ENCODE measurements around the gene ACR. TPM values are rescaled to one million over a fixed set of nuclear protein-coding genes. Genes with fewer than 3 reads are reported as not detected.

ACR gene
- total and polyA plus RNA-seq, 2 of the 13 experiments (the other 11 are each of a cell fraction or from before 2014, with no cell fraction given), result 0.15 TPM; not detected in 1

GRCh38 chr22:50699001-50699755 lies 38.8 kb upstream of the ACR start (continued):
- no peak for TF ChIP-seq ZNF510 (CRISPR knock-in tag; IDR thresholded peaks at IDR 0.05; ENCODE audit: low read depth)
- no peak for TF ChIP-seq ZNF333 (CRISPR knock-in tag; IDR thresholded peaks at IDR 0.05; ENCODE audit: borderline replicate concordance)
- no peak for TF ChIP-seq ZBTB49 (CRISPR knock-in tag; IDR thresholded peaks at IDR 0.05; ENCODE audit: borderline replicate concordance)
- no peak for TF ChIP-seq IKZF1 (IDR thresholded peaks at IDR 0.05)
- TF ChIP-seq ATF7-NPFF (CRISPR knock-in tag; IDR thresholded peaks at IDR 0.05; ENCODE audit: low read depth), result peak; percentile 26; the same call in 1 of the 2 replicates
- TF ChIP-seq ZSCAN25 (CRISPR knock-in tag; IDR thresholded peaks at IDR 0.05), result peak; percentile 15; the same call in 1 of the 2 replicates
- no peak for TF ChIP-seq ZNF33B (CRISPR knock-in tag; IDR thresholded peaks at IDR 0.05)

- in situ Hi-C loops (cut with HindIII; ENCODE audit: extremely low pct_ligation_motif_present, low pct_unique_long_range_greater_than_20kb), result loop anchor here (5.0 kb wide), 2 partner anchors 73 to 118 kb away; partner anchors contain the start of genes ARSA and CHKB
- Histone ChIP-seq H4K20me1 (ENCODE audit: insufficient read depth, low read length) (no peaks in the 10 kb centered on the region), H3K4me3 (replicated peaks in 1 of 3; ENCODE audit: insufficient read depth in 1 of 3, low read depth in 2 of 3, low read length in 3 of 3) (peak overlapping the region; percentile 36 to 89 (median 49); a peak in 5 of 6 replicates), H3K9ac (ENCODE audit: insufficient read depth, low read depth, low read length) (peak overlapping the region; percentile 84), H3K79me2 (ENCODE audit: insufficient read depth, low read length) (peaks cover 39% of the 10 kb centered on the region), H2AFZ (ENCODE audit: low read length) (no peak overlapping the region), H3K27ac (ENCODE audit: extremely low read length, insufficient read depth, low read length) (peak overlapping the region; percentile 94), H3K27me3 (ENCODE audit: control insufficient read depth in 1 of 2, insufficient read depth in 2 of 2, low read length in 2 of 2) (no peaks in the 10 kb centered on the region), H3K9me3 (ENCODE audit: low read length) (no peaks in the 10 kb centered on the region), H3K4me1 (ENCODE audit: insufficient read depth, low read length) (peaks cover 48% of the 10 kb centered on the region), H3K4me2 (ENCODE audit: low read depth, low read length) (peak overlapping the region; percentile 93), H3K36me3 (replicated peaks in 1 of 2; ENCODE audit: control insufficient read depth in 1 of 2, insufficient read depth in 2 of 2, low read length in 2 of 2) (peaks cover 8 to 23% of the 10 kb centered on the region in 2 experiments)
- intact Hi-C loops (cut with micrococcal nuclease; ENCODE audit: unreplicated experiment), result loop anchor here (2.0 kb wide), 1 partner anchor 79 kb away; no protein-coding TSS in a partner anchor
- ATAC-seq (peak; percentile 69), DNase-seq (ENCODE audit: low spot score) (peak; percentile 60), FAIRE-seq (peak; percentile 81)
- CTCF ChIA-PET (ENCODE audit: low intra/inter-chr PET ratio, low total read pairs), result interaction anchor here (0.9 to 1.5 kb wide), 3 partner anchors 72 to 124 kb away, joined by 4 to 7 read pairs (median 5); partner anchors contain the start of gene ARSA
- BruUV-seq (replicated peaks), result TSS peak; percentile 57
- POLR2A ChIA-PET, result interaction anchor here (0.6 to 4.5 kb wide), 23 partner anchors 9 to 325 kb away, joined by 3 to 51 read pairs (median 6); partner anchors contain the start of genes ARSA, CHKB, LMF2 and NCAPH2
- WGBS (ENCODE audit: low lambda C conversion rate), result 8% methylated on average over 10 of the region's 15 CpGs
- peak; percentile 64 for TF ChIP-seq KAT7 (CRISPR knock-in tag; IDR thresholded peaks at IDR 0.05; ENCODE audit: borderline replicate concordance)
- TF ChIP-seq ZNF274 (CRISPR knock-in tag; IDR thresholded peaks at IDR 0.05), result no peak
- TF ChIP-seq MNT (IDR thresholded peaks at IDR 0.05), result peak; percentile 63
- TF ChIP-seq ZNF83 (CRISPR knock-in tag; IDR thresholded peaks at IDR 0.05; ENCODE audit: borderline replicate concordance), result no peak
- peak; percentile 37; the same call in 1 of the 2 replicates for TF ChIP-seq HNF4A (CRISPR knock-in tag; IDR thresholded peaks at IDR 0.05)
- TF ChIP-seq XBP1 (CRISPR knock-in tag; IDR thresholded peaks at IDR 0.05), result no peak
- no peak for TF ChIP-seq MTERF4 (CRISPR knock-in tag; IDR thresholded peaks at IDR 0.05)
- TF ChIP-seq SNAI1 (CRISPR knock-in tag; IDR thresholded peaks at IDR 0.05; ENCODE audit: borderline replicate concordance), result 0 out of 2 replicates have a peak, but pooled peaks have one; percentile 12
- TF ChIP-seq TOPORS (CRISPR knock-in tag; IDR thresholded peaks at IDR 0.05), result 0 out of 2 replicates have a peak, but pooled peaks have one; percentile 38
- TF ChIP-seq TRIM24 (CRISPR knock-in tag; IDR thresholded peaks at IDR 0.05), result no peak
These were observed 38.1 kb upstream of the ACR start for GRCh38 chr22:50699756-50700386.

Data from HepG2 (cell line).